NCI-H128 (cell line): ENCODE measurements around the gene MUC5AC.
"Not testable (repeated sequence)": the region's sequence is repeated elsewhere in the genome, so short reads cannot be mapped to it uniquely, and the experiment has no call there.

Experiments
- DNase-seq: peaks from one replicate; lab custom pipeline; 2025; ENCODE audit not compliant: unreplicated experiment; lab: John Stamatoyannopoulos, UW

Gene MUC5AC

DNA sequence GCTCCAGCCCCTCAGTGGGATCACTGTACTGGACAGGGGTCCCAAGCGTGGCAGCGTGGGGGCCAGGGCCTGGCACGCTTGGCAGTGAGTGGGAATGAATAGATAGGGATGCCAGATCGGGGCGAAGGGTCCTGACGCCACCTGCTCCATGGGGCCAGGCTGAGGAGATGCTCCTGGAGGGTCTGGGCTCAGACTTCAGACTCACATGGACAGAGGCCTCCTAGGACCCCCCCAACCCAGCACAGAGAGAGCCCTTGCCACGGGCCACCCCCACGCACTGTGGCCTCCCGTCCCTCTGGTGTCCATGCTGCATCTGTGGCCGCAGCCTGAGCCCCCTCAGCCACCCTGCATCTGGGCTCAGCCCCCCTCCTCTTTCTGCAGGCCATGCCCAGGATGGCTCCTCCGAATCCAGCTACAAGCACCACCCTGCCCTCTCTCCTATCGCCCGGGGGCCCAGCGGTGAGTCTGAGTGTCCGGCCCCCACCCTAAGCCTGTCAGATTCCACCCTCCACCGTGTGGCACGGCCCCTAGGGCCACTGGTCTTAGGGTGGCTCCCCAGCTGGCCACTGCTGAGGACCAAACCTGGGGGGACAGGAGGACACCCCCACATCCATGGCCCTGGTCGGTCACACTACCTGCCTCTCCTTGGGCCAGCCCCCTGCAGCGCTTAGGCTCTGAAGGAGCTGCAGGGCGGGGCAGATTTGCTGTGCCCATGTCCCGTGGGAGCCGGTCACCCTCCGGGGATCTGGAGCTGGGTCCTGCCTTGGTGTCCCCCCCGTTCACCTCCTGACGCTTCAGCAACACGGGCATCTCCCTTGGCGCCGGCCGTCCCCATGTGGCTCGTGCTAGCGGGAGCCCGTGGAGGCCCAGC, 2.7 kb downstream of the MUC5AC start:
- DNase-seq: no peak

DNA sequence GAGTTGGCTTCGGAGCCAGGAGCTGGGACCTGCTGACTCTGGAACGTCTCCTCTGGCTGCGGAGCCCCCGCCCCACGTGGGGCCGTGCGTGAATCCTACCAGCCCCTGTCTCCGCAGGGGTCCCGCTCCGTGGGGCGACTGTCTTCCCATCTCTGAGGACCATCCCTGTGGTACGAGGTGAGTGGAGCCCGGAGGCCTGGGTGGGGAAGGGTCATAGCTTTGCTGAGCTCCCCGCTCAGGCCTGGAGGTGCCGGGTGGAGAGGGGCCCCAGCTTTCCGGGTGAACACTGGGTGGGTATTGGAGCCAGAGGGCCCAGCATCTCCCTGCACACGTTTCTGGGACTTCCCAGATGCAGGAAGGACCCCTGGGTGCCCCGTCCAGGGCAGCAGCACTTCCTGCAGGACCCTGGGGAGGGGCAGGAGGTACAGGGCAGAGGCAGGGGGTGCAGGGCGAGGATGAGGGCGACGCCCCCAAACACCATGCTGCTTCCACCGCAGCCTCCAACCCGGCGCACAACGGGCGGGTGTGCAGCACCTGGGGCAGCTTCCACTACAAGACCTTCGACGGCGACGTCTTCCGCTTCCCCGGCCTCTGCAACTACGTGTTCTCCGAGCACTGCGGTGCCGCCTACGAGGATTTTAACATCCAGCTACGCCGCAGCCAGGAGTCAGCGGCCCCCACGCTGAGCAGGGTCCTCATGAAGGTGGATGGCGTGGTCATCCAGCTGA, 3.8 kb downstream of the MUC5AC start:
- DNase-seq: no peak

DNA sequence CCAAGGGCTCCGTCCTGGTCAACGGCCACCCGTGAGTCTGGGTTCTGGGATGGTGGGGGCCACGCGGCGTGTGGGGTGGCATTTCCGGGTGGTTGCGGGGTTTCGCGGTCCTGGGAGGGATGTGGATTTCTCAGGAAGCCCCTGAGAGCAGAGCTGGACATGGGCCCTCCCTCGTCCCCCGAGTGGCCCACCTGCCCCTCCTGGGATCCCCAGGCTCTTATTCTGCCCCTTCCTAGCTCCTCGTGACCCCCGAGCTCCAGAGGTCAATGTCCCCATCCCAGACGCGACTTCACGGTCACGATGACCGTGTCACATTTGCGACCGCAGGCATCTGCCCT, 4.4 kb downstream of the MUC5AC start:
- DNase-seq: no peak

DNA sequence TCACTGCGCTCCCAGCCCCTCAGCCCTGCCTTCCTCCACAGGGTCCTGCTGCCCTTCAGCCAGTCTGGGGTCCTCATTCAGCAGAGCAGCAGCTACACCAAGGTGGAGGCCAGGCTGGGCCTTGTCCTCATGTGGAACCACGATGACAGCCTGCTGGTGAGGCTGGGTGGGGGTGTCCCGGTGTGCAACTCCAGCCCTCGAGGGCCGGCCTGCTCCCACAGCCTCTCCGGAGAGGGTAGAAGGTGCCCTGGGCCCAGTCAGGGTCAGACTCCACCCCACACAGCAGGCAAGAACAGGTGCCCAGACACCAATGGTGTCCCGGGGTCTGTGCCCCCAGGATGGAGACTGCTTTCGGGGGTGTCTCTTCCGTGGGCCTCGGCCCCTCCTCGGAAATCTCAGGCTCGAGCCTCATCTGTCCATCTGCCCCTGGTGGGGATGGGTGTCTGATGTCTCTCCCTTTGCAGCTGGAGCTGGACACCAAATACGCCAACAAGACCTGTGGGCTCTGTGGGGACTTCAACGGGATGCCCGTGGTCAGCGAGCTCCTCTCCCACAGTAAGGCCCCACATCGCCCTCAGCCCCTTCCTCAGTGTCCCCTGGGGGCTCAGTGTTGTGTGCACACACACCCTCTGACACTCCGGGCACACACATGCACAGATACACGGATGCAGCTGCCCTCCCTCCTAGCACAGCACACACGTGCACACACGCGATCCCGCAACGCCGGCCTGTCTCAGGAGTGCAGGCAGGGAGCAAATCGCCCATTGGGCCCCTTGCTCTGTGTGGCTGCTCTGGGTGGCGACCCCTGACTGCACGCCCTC, 4.9 kb downstream of the MUC5AC start:
- DNase-seq: no peak

DNA sequence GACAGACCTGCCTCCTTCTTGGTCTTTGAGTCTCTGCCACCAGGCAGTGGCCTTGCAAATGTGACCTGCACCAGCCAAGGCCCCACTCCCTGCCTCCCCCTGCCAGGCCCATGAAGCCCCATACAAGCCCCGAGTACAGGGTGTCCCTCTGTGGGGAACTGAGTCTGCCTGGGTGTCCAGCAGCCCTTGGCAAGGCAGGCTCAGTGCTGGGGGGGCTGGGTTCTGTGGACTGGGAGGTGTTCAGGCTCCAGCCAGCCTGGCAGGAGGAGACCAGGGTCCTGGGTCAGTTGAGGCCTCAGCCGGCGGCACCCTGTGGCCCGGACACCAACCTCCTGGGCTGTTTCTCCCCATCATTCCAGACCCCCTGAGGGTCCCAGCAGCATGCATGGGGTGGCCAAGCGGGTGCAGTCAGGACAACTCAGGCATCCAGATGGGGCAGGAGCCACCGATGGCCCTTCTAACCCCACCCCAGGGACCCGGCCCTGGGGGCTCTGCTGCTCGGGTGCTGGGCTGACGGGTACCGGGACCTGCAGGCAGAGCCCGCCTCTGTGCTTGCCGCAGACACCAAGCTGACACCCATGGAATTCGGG, 5.7 kb downstream of the MUC5AC start:
- no peak for DNase-seq

DNA sequence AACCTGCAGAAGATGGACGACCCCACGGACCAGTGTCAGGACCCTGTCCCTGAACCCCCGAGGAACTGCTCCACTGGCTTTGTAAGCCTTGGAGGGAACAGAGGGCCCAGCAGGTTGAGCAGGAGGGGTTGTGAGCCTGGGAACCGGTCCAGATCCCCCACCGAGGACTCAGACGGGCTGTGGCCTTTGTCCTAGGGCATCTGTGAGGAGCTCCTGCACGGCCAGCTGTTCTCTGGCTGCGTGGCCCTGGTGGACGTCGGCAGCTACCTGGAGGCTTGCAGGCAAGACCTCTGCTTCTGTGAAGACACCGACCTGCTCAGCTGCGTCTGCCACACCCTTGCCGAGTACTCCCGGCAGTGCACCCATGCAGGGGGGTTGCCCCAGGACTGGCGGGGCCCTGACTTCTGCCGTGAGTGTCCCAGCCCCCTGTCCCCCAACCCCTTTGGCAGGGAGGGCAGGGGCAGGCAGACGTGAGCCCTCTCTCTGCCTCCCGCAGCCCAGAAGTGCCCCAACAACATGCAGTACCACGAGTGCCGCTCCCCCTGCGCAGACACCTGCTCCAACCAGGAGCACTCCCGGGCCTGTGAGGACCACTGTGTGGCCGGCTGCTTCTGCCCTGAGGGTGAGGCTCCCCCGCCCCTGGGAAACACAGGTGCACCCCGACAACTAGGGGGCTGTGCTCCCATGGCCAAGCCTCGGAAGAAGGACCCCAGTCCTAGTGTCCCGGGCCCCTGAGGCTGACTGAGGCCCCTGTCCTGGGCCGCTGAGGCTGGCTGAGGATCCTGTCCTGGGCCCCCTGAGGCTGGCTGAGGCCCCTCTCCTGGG, 6.4 kb downstream of the MUC5AC start:
- DNase-seq: no peak

DNA sequence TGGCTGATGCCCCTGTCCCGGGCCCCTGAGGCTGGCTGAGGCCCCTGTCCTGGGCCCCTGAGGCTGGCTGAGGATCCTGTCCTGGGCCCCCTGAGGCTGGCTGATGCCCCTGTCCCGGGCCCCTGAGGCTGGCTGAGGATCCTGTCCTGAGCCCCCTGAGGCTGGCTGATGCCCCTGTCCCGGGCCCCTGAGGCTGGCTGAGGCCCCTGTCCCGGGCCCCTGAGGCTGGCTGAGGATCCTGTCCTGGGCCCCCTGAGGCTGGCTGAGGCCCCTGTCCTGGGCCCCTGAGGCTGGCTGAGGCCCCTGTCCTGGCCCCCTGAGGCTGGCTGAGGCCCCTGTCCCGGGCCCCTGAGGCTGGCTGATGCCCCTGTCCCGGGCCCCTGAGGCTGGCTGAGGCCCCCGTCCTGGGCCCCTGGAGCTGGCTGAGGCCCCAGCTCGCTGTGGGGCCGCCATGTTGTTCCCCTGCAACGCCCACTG, 7.1 kb downstream of the MUC5AC start:
- not testable (repeated sequence) for DNase-seq

DNA sequence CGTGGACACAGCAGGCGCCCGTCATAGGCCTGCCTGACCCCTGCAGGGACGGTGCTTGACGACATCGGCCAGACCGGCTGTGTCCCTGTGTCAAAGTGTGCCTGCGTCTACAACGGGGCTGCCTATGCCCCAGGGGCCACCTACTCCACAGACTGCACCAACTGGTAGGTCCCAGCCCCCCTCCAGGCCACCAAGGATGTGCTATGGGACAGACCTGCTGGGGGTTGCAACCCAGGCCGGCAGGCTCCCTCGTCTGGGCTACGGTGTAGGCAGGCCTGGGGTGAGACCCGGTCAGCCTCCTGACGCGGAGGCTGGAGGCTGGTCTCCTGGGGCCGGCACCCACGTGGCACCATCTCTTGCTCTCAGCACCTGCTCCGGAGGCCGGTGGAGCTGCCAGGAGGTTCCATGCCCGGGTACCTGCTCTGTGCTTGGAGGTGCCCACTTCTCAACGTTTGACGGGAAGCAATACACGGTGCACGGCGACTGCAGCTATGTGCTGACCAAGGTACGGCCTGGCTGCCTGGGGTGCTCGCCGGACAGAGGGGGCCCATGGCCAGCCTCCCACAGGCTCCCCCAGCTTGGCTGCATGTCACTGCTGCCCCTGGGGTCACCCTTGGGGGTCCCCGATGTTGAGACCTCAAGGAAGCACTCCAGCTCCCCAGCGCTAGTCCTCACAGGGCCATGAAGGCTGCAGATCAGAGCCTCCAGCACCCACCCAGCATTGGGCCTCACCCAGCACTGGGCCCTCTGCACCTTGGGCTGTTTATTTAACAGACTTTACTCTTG, 7.7 kb downstream of the MUC5AC start:
- no peak for DNase-seq

DNA sequence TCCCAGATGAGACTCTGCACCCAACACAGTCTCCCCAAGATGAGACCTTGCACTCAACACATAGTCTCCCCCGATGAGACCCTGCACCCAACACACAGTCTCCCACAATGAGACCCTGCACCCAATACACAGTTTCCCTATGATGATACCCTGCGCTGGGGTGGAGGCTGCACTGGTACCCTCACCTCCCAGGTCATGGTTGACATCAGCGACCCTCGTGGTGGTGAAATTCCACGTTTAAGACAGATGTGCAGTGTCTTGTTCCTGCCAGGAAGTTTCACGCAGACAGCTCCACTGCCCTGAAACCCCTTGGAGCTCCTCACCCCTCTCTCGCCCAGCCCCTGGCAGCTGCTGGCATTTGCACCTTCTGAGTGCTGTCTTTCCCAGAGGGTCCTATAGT, 9.5 kb downstream of the MUC5AC start:
- no peak for DNase-seq

DNA sequence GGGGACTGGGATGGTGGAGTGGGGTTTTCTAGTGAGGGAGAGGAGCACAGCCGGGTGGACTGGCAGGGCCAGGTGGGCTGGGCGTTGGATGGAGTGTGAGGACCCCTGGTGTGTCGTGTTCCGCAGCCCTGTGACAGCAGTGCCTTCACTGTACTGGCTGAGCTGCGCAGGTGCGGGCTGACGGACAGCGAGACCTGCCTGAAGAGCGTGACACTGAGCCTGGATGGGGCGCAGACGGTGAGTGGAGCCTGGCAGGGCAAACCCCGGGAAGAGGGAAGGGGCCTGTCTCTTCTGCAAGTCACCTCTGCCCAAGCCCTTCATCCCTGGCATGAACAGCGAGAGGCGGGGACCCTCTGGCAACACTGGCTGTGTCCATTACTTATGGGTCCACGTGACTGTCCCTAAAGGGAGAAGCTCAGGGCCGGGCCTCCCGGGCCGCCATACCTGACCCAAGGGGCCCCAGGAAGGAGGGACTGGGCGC, 10.0 kb downstream of the MUC5AC start:
- DNase-seq: no peak

DNA sequence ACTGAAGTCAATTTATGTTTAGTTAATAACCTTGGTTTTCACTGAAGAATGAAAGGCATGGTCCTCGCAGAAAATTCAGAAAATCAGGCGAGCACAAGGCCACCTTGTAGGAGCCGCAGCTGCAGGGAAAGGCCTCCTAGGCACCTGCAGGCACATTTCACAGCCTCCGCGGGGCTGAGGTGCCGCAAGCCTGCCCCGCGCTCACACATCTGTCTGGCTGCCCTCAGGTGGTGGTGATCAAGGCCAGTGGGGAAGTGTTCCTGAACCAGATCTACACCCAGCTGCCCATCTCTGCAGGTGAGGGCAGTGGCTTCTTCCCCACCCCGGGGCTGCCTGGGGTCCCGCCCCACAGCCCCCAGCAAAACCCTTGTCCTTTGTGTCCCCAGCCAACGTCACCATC, 10.5 kb downstream of the MUC5AC start:
- no peak for DNase-seq

DNA sequence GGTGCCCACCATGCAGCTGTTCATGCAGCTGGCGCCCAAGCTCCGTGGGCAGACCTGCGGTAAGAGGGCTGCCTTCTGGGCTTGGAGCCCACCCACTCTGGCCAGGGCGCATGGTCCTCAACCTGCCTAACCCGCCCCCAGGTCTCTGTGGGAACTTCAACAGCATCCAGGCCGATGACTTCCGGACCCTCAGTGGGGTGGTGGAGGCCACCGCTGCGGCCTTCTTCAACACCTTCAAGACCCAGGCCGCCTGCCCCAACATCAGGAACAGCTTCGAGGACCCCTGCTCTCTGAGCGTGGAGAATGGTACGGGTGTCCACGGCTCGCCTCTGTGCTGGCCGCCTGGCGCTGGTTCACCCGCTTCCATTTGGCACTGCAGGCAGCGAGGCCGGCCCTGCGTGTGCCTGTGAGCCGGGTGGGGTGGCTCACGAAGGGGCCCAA, 11.0 kb downstream of the MUC5AC start:
- no peak for DNase-seq

DNA sequence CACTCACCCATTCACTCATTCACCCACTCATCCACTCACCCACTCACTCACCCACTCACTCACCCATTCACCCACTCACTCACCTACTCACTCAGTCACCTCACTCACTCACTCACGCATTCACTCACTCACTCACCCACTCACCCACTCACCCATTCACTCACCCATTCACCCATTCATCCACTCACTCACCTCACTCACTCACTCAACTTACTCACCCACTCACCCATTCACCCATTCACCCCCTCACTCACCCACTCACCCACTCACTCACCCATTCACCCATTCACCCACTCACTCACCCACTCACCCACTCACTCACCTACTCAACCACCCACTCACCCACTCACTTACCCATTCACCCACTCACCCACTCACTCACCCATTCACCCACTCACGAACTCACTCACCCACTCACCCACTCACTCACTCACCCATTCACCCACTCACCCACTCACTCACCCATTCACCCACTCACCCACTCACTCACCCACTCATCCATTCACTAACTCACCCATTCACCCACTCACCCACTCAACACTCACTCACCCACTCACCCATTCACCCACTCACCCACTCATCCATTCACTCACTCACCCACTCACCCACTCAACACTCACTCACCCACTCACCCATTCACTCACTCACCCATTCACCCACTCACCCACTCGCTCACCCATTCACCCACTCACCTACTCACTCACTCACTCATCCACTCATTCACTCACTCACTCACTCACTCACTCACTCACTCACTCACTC, 13.7 kb downstream of the MUC5AC start:
- no peak for DNase-seq

DNA sequence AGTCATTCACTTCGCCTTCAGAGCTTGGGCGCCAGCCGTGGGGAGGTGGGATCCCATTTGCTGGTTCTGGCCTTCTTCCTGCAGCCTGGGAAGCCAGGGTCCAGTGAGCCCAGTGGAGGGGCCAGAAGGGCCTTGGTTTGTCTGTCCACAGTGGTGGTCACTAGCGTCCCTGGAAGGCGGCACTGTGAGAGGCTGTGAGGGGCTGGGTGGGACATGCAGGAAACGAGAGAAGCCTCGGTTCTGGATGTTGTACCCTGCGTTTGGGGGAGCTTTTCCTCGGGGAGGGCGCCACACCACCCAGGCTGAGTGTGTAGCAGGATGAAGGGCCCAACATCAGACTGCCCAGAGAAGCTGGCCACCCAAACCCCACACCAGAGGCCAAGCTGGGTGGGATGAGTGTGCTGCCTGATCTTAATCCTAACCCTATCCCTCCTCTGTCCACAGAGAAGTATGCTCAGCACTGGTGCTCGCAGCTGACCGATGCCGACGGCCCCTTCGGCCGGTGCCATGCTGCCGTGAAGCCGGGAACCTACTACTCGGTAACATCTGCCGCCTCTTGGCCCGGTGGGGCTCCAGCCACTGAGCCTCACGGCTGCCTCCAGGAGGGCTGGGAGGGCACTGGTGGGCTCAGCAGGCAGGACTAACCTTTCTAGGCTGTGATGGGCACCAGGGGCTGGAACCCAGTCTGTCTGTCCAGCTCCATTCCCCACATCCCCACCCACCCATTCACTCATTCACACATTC, 14.4 kb downstream of the MUC5AC start:
- no peak for DNase-seq

DNA sequence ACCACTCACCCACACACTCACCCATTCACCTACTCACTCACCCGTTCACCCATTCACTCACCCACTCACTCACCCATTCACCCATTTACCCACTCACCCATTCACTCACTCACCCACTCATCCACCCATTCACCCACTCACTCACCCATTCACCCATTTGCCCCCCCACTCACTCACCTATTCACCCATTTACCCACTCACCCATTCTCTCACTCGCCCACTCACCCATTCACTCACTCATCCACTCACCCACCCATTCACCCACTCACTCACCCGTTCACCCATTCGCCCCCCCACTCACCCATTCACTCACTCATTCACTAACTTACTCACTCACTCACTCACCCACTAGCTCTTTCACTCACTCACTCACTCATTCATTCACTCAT, 15.0 kb downstream of the MUC5AC start:
- no peak for DNase-seq

DNA sequence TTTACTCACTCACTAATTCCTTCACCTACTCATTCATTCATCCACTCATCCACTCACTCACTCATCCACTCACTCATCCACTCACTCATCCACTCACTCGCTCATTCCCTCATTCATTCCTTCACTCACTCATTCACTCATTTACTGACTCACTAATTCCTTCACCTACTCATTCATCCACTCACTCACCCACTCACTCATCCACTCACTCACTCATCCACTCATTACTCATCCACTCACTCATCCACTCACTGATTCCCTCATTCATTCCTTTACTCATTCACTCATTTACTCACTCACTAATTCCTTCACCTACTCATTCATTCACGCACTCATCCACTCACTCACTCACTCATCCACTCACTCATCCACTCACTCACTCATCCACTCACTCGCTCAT, 15.6 kb downstream of the MUC5AC start:
- not testable (repeated sequence) for DNase-seq

DNA sequence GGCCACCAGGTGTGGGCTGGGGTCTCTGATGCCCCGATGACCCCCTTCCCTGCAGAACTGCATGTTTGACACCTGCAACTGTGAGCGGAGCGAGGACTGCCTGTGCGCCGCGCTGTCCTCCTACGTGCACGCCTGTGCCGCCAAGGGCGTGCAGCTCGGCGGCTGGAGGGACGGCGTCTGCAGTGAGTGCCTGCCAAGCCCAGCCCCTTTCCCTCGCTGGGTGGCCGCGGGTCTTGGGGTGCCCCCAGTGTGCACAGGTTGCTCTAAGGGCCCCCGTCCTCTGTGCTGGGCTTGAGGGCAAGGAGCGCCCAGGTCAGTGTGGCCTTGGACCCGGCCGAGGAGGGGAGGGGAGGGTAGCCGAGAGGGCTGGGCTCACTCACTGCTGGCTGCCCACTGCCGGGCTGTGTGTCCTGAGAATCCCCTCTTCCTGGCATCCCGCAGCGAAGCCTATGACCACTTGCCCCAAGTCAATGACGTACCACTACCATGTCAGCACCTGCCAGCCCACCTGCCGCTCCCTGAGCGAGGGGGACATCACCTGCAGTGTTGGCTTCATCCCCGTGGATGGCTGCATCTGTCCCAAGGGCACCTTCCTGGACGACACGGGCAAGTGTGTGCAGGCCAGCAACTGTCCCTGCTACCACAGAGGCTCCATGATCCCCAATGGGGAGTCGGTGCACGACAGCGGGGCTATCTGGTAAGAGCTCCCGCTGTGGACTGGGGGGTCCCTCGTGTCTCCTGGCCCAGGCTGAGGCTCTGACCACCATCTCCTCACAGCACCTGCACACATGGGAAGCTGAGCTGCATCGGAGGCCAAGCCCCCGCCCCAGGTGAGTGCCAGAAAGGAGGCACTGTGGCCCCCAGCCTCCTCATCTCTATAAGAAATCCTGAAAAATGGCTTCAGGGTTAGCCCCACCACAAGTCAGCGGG, 17.0 kb downstream of the MUC5AC start:
- DNase-seq: no peak
